SIG-M5 (cell line): Measurements from ENCODE around the gene SHROOM3.
"Not testable (repeated sequence)": the region's sequence is repeated elsewhere in the genome, so short reads cannot be mapped to it uniquely, and the experiment has no call there.

Experiments
- DNase-seq: peaks from one replicate; lab custom pipeline; 2025; lab: John Stamatoyannopoulos, UW

SHROOM3 gene

GRCh38 chr4:76594173-76594572 is 159.1 kb downstream of the SHROOM3 start:
- DNase-seq = no peak

DNA sequence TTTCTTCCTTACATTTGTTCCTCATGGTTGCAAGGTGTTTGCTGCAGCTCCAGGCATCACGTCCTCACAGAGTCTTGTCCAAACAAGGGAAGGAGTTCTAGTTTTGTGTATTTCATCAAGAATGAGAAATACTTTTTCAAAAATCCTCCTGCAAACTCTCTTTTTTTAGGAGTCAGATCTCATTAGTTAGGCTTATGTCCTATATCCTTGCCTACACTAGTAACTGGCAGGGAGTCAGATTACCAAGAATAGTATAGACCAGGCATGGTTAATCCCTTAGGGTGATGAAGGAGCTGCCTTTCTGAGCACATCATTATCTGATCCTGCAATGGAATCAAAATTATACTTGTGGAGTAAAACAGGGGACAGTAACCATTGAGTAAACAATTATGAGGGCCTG is 160.4 kb downstream of the SHROOM3 start:
- DNase-seq = no peak

DNA sequence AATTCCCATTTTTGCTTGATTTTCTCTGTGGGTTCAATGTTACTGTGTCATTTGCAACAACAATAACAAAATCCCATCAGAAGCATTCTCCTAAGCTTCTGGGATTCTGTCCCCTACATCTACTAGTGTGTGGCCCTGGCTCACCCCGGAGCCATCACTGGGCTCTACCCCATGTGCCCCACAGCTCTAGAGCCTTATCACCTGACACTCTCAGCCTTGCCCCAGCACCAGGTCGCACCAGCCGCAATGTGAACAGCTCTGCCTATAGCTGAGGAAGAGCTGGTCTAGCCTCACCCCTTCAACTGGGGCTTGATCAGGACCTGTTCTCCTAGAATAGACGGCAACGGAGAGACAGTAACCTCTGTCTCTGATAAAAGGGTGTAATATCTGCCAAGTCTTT is 161.7 kb downstream of the SHROOM3 start:
- DNase-seq = no peak

GRCh38 chr4:76597423-76597979 is 162.5 kb downstream of the SHROOM3 start:
- DNase-seq = no peak

GRCh38 chr4:76600447-76600846 is 165.4 kb downstream of the SHROOM3 start:
- DNase-seq = no peak

- DNase-seq = no peak
These were observed 166.8 kb downstream of the SHROOM3 start for GRCh38 chr4:76601791-76602190.

DNA sequence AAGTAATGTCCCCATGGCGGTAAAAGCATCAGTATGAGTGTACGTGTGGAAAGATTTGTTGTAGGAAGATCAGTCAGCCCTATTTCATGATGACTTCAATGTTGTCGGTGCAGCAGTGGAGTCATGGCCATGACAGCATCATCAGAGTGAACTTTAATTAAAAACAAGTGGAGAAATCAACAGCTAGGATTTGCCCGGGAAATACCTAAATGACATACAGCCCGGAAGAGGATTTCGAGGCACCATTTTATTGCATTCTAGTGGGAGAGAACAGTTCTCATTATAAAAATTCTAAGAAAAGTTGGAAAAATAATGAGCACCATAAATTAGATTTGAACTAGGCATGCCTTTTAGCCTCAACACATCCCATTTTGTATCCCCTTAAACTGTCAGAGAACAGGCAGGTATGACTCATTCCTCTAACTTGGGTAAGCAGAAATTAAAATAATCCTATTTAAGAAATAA is 170.1 kb downstream of the SHROOM3 start:
- no peak for DNase-seq

DNA sequence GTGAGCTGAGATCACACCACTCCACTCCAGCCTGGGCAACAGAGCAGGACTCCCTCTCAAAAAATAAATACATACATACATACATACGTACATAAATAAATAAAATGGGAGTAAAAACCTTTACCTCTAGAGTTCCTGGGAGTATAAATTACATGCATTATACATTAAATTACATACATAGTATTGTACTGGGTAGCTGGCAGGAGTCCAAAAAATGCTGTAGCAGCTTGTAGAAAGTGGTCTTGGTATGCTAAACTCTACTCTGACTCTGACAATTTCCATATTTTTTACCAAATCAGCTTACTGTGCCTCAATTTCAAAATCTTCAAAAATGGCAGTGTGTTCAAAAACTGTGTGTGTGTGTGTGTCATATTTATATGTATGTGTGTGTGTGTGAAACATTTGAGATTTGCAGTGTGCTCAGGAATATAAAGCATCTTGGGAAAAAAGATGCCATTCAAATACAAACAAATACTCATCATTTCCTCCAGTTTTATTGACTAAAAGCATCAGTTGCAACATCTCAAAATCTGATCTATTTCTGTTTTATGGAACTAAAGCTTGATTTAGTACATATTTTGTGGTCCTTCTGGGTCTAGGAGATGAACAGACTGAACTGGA is 171.7 kb downstream of the SHROOM3 start:
- DNase-seq = no peak

GRCh38 chr4:76607266-76607799 is 172.3 kb downstream of the SHROOM3 start:
- no peak for DNase-seq

- DNase-seq = no peak
These were observed 172.8 kb downstream of the SHROOM3 start for GRCh38 chr4:76607846-76608245.

DNA sequence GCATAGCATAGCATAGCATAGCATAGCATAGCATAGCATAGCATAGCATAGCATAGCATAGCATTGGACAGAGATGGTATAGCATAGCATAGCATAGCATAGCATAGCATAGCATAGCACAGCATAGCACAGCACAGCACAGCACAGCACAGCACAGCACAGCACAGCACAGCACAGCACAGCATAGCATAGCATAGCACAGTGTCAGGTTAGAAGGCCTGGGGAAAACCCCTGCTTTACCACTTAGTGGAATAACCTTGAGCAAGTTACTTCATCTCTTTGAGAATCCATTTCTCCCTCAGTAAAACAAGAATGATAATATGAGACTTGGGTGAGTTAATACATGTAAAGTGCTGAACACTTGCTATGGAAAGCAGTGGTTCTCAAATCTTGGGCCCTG is 173.5 kb downstream of the SHROOM3 start:
- not testable (repeated sequence) for DNase-seq

DNA sequence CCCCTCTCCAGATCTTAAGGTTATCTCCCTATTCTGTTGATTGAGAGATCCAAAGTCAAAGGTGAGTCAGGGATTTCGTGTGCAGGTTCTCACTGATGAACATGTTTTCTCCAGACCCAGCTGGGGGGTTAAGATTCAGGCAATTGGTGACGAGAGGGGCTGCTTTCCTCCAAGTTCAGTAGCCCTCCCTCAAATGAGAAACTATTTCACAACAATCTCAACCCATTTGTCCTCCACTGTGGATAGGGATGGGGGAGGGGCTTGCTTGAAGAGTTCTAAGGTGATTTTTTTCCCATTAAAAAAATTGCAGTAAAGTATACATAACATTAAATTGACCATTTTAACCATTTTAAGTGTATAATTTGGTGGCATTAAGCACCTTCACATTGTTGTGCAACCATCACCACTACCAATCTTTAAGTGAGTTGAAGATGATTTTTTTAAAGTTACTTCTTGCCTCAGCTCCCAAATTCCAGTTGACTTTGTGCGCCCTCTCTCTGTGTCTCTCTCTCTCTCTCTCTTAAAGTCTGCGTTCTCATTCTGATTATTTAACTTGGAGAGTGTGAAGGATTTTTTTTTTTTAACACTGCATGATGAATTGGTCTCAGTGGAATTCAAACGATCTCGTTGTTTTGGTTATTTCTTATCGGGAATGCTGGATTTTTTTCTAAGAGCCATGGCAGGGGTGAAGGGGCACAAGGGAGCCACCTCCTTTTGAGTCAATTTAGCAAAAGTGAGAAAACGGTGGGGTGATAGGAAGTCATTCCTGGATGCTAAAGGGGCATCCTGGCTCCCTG is 175.9 kb downstream of the SHROOM3 start:
- no peak for DNase-seq

- DNase-seq = no peak
These were observed 176.7 kb downstream of the SHROOM3 start for GRCh38 chr4:76611616-76612207.

DNA sequence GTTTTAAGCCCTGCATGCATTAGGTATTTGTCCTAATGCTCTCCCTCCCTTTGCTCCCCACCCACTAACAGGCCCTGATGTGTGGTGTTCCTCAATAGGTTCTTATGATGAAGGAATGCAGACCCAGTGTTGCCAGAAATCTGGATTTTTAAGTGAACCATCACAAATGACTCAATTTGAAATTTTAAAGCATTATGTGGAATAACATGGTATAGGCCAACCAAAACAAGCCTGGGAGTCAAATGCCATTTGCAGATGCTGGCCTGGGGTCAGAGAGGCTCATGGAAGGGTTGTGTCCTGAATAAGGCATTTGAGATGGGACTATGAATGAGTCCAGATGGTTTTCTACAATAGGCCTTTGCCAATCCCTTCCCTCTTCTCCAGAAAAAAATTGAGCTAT is 179.6 kb downstream of the SHROOM3 start:
- DNase-seq = no peak

DNA sequence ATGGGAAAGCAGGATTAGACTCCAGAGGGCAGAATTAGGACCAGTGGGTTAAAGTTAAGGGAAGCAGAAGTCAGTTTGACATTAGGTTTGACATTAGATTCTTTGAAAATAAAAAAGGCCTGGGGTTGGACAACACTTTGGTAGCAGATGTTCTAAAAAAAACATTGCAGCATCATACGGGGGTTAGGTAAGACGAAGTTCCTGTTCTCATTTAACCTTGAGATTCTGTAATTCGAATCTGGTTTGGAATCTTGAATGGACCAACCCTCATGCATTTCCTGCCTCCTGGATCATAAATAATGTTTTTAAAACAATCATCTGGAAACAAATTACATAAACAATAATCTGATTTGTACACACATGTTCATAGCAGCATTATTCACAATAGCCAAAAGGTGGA is 181.0 kb downstream of the SHROOM3 start:
- DNase-seq = no peak

- DNase-seq = no peak
These were observed 181.5 kb downstream of the SHROOM3 start for GRCh38 chr4:76616526-76616925.

GRCh38 chr4:76620723-76621468 is 185.9 kb downstream of the SHROOM3 start:
- DNase-seq = no peak

GRCh38 chr4:76622126-76622525 is 187.1 kb downstream of the SHROOM3 start:
- no peak for DNase-seq

- no peak for DNase-seq
These were observed 187.7 kb downstream of the SHROOM3 start for GRCh38 chr4:76622717-76623116.

DNA sequence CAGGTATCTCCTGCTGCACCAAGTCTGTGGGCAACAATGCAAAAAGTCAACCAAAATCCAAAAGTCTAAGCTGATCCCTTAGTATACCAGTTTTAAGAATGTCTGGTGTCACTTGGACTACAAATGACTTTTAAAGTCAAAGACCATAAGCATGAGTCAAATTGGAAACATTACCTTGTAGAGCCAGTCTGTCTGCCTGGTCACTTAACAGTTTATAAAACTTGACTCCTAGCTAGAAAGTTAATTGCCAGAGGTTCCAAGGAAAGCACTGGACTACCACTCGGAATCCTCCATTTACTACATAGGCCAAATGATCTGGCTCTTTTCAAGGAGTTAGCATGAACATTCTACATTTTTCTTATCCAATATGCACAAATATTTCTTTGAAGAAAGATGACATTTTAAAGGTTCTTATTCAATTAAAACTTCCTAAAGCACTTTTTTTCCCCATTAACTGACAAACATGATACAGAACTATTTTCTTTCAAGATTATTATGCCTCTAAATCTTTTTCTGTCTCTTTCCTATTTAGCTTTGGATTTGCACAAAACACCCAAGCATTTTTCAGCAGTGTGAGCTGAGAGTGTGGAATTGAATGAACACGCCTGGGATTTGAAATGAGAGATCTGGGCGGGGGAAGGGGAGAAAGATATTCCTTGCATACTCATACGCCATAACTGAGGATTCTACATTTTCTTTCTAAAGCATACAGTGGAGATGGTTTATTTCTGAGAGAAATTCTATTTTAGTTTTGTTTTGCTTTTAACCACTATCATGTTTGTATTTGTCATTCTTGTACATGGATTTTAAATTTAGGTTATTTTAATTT is 188.4 kb downstream of the SHROOM3 start:
- DNase-seq = no peak

DNA sequence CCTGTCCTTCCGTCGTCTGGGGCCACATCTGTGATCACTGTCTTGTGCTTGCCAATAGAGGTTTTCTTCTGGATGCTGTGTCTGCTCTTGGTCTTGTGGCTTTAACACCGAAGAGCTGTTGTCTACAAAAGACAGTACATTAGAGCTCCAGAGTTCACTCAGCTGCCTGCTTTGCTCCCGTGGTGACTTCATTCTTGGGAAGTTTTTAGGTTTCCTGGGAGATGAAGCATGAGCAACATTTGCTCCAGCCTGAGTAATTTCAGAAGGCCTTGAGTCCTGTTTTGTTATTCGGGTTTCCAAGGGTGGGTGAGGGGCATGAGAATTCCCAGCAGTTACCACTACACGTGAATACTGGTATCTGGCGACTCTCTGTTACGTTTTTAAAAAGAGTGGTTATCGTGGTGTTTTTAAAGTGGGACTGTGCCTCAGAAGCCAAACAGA is 189.2 kb downstream of the SHROOM3 start:
- no peak for DNase-seq
